Neural cell (in vitro differentiated cells): ENCODE data around the gene AMBP.

Source experiments
- CTCF ChIP-seq: fragments of 450-650 bp; IDR thresholded peaks from 2 replicates; pipeline ENCODE4 v1.5.1; 2014; ENCODE audit warnings: antibody characterized with exemption, mild to moderate bottlenecking, moderate library complexity; ENCODE audit not compliant: poor library complexity, severe bottlenecking
- EP300 ChIP-seq: fragments of 450-650 bp; conservative IDR thresholded peaks from 2 replicates; pipeline ENCODE4 v1.6.1; 2014; ENCODE audit warnings: antibody characterized with exemption, mild to moderate bottlenecking, moderate library complexity; ENCODE audit not compliant: poor library complexity, severe bottlenecking
- EZH2 ChIP-seq: fragments of 200-600, 300-800 bp; shearing (Covaris generic), sonication (generic); IDR thresholded peaks from 2 replicates; pipeline ENCODE4 v1.6.1; 2014; ENCODE audit warnings: antibody characterized with exemption, low read length, borderline replicate concordance, mild to moderate bottlenecking; ENCODE audit not compliant: insufficient read depth, poor library complexity, severe bottlenecking
- RAD21 ChIP-seq: fragments of 450-650 bp; conservative IDR thresholded peaks from 2 replicates; pipeline ENCODE4 v1.6.1; 2014; ENCODE audit warnings: antibody characterized with exemption, mild to moderate bottlenecking, moderate library complexity
- REST ChIP-seq: IDR thresholded peaks from 2 replicates; pipeline ENCODE4 v1.6.1; 2012; ENCODE audit warnings: borderline replicate concordance
- SMC3 ChIP-seq: fragments of 450-650 bp; conservative IDR thresholded peaks from 2 replicates; pipeline ENCODE4 v1.6.1; 2014; ENCODE audit warnings: antibody characterized with exemption, mild to moderate bottlenecking, moderate library complexity; ENCODE audit not compliant: poor library complexity
- TAF1 ChIP-seq: IDR thresholded peaks from 2 replicates; pipeline ENCODE4 v1.6.1; 2012; ENCODE audit warnings: low read depth

GRCh38 chr9:114108016-114108833 is 30.1 kb upstream of the AMBP start:
- TF ChIP-seq SMC3 = no peak
- peak; percentile 26 for TF ChIP-seq RAD21
- TF ChIP-seq EP300 = no peak
- TF ChIP-seq CTCF = peak; percentile 15
- no peak for TF ChIP-seq REST
- TF ChIP-seq EZH2 = no peak
- no peak for TF ChIP-seq TAF1
